ENCODE measurements around the gene CCNB1.
"Not testable (repeated sequence)": the region's sequence is repeated elsewhere in the genome, so short reads cannot be mapped to it uniquely, and the experiment has no call there.

DNA sequence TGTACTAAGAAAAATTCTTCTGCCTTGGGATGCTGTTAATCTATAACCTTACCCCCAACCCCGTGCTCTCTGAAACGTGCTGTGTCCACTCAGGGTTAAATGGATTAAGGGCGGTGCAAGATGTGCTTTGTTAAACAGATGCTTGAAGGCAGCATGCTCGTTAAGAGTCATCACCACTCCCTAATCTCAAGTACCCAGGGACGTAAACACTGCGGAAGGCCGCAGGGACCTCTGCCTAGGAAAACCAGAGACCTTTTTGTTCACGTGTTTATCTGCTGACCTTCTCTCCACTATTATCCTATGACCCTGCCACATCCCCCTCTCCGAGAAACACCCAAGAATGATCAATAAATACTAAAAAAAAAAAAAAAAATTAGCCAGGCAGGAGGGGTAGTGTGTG, 53.9 kb downstream of the CCNB1 start:
- TF ChIP-seq, protein P1, sequence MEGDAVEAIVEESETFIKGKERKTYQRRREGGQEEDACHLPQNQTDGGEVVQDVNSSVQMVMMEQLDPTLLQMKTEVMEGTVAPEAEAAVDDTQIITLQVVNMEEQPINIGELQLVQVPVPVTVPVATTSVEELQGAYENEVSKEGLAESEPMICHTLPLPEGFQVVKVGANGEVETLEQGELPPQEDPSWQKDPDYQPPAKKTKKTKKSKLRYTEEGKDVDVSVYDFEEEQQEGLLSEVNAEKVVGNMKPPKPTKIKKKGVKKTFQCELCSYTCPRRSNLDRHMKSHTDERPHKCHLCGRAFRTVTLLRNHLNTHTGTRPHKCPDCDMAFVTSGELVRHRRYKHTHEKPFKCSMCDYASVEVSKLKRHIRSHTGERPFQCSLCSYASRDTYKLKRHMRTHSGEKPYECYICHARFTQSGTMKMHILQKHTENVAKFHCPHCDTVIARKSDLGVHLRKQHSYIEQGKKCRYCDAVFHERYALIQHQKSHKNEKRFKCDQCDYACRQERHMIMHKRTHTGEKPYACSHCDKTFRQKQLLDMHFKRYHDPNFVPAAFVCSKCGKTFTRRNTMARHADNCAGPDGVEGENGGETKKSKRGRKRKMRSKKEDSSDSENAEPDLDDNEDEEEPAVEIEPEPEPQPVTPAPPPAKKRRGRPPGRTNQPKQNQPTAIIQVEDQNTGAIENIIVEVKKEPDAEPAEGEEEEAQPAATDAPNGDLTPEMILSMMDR (IDR thresholded peaks at IDR 0.05): not testable (repeated sequence)
- TF ChIP-seq SIN3A (IDR thresholded peaks at IDR 0.05; ENCODE audit: borderline replicate concordance, insufficient read depth, low read depth, low read length); POLR2AphosphoS5 (IDR thresholded peaks at IDR 0.05; ENCODE audit: low read depth, low read length): not testable (repeated sequence)
